Measurements from ENCODE around the gene CYP4F12.

- TF ChIP-seq NANOG (IDR thresholded peaks at IDR 0.05; ENCODE audit: borderline replicate concordance) = no peak
- no peak for TF ChIP-seq CTCF (conservative IDR thresholded peaks at IDR 0.05; ENCODE audit: low read depth in 2 of 2)
- no peak for TF ChIP-seq EZH2 (IDR thresholded peaks at IDR 0.05; ENCODE audit: low read depth, unreplicated experiment)
- TF ChIP-seq CREB1 (CRISPR knock-in tag; IDR thresholded peaks at IDR 0.05; ENCODE audit: low read depth) = no peak
Measured at GRCh38 chr19:15715642-15716041, 42.8 kb downstream of the CYP4F12 start.
